ENCODE measurements around the gene POLR1B.
"Not testable (repeated sequence)": the region's sequence is repeated elsewhere in the genome, so short reads cannot be mapped to it uniquely, and the experiment has no call there.

Gene POLR1B

DNA sequence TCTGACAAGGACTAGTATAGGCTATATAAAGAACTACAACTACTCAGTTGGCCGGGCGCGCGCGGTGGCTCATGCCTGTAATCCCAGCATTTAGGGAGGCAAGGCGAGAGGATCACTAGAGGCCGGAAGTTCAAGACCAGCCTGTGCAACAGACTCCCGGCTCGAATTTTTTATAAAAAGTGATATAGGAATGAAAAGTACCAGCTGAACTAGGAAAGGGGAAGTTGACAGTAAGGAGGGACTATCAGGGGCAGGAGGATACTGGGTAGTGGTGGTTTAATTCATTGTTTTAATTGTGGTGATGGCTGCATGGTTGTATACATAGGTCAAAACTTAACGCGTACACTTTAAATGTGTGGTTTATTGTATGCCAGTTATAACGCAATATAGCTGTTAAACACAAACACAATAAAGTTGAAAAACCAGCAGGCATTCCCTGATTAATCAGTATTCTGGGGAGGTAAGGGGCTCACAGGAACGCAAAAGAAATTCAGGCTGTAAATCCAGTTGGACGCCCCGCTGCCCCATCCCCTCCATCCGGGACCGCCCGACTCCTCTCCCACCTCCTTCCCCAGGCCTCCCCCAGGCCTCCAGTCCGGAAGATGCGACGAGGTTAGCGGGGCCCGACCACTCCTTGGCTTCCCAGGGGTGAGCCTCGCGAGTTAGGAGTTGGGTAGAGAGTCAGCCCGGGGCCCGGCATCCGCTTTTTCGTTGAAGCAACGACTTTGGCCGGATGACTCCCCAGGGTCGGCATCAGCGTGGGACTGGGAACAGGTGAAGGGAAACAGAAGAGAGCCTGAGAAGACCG is 746 bp upstream of the POLR1B start:
- no peak for DNase-seq

DNA sequence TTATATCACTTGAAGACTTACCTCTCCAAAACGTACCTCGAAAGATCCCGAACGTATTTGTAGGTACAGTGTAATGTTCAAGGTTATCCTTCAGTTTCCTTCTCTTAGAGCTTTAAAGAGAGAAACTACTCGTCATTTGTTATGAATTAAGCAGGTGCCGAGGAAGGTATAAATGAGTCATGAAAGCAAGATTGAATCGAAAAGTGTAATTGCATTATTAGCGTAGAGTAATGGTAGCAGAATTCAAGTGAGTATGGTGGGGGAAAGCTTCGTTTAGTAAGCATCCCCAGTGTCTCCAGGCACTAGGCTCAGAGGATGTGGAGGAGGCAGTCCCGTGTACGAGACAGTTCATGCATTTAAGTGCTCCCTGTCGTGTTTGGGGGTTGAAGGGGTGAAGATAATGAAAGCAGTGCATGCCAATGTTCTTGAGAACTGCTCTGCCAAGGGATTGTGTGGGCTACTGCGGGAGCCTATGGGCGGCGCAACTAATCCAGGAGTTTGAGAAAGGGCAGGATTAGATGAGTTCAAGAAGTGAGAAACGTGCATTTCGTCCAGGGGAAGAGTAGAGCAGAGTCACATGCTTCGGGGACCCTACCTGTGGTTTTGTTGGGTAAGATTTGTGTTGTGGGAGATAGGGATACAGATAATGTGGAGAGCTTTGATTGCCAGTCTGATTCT is 858 bp downstream of the POLR1B start:
- no peak for DNase-seq

DNA sequence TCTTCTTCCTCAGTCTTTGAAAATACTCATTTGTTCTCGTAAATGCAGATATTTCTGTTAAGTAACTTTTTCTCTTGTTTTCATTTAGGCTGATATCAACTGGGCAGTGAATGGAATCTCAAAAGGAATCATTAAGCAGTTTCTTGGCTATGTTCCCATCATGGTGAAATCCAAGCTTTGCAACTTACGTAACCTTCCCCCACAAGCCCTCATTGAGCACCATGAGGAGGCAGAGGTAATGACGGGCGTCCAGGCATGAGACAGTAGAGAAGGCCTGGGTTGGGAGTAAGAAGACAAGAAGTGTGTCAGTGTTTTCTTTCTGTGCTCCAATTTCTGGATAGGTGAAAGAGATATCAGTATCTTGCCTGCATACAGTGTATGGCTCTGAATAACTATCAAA is 5.1 kb downstream of the POLR1B start:
- DNase-seq: no peak

DNA sequence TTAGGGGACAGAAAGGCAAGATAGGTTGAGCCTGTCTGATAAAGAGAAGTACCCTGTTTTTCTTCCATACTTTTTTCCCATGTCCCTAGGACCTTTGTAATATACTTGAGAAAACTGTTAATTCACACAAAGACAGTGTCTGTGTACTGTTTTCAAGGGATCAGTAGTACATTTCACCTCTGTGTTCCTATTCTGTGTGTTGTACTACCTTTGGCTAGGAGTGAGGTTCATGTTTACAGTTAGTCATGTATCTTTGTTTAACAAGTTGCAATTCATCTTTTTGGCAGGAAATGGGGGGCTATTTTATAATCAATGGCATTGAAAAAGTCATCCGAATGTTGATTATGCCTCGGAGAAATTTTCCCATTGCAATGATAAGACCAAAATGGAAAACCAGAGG is 6.7 kb downstream of the POLR1B start:
- no peak for DNase-seq

DNA sequence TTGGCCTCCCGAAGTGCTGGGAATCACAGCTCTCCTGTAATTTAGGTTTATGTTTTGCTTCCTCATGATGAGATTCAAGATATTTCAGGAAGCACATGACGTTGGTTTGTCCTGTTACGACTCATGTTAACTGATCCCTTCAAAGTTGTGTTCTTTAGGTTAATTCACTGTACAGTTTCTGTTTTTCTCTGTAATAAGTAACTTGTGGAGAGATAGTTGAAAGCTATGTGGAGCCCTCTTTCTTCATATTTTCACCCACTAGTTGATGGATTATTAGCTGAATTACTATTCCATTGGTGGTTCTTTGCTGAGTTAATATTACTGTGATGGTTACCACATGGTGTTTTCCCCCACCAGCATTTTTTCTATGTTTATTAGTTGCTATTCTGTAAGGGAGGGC is 23.8 kb downstream of the POLR1B start:
- DNase-seq: no peak

DNA sequence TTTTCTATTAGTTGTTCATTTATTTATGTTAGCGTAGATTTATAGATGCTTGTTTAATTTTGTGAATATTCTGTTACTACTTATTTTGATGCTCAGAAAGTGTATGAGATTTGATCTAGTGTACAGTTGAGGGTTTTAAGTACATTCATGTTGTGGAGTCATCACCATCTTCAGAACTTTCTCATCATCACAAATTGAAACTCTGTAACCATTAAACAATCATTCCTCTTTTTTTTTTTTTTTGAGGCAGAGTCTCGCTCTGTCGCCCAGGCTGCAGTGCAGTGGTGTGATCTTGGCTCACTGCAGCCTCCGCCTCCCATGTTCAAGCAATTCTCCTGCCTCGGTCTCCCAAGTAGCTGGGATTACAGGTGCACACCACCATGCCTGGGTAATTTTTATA is 24.2 kb downstream of the POLR1B start:
- DNase-seq: not testable (repeated sequence)

DNA sequence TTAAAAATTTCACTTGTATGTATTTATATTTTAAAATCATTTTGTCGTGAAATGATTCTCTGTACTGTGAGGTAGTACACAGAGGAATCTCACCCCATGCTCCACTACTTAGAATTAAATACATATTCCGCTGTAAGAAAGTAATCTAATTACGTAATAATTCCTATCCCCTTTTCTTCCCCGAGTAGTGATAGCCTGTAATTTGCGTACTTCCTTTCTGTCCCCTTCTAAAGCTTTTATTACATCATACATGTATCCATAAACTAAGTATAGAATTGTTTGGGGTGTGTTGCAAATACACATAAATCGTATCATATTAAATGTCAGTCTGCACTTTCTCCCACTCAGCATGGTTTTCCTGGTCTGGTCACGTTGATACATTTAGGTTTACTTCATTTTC is 29.7 kb downstream of the POLR1B start:
- DNase-seq: no peak

DNA sequence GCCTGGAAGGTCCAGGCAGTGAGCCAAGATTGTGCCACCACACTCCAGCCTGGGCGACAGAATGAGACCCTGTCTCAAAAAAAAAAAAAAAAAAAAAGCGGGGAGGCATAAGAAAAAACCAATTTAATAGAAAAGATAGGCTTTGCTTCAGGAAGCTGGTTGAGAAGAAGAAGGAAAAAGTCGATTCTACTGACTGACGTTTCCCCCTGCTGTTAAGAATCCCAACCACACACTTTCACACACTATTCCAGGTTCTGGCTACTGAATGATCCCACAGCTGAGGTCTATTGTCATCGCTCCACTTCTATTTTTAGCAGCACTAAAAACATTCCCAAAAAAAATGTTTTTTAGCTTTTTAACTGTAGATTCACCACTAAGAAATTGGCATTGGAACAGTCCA is 35.5 kb downstream of the POLR1B start:
- no peak for DNase-seq

DNA sequence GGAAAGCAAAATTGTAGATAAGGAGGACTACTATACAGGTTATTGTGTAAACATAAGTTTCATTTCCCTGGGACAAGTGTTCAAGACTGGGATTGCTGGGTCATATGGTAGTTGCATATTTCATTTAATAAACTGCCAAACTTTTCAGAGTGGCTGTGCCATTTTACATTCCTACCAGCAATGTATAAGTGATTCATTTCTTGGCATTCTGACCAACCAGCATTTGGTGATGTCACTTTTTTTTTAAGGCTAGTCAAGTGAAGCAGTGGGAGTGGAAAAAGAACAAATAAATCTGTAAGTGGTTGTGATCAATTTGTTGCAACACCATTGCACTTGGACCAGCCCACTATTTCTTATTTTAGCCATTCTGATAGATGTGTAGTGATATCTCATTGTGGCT is 37.0 kb downstream of the POLR1B start:
- DNase-seq: no peak

DNA sequence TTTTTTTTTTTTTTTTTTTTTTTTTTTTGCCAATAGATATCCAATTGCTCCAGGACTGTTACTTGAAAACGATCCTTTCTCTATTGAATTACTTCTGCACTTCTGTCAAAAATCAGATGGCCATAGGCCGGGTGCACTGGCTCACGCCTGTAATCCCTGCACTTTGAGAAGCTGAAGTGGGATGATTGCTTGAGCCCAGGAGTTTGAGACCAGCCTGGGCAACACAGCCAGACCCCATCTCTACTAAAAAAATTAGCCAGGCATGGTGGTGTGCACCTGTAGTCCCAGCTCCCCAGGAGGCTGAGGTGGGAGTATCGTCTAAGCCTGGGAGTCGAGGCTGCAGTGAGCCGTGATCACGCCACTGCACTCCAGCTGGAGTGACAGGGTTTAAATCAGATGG is 37.8 kb downstream of the POLR1B start:
- no peak for DNase-seq

DNA sequence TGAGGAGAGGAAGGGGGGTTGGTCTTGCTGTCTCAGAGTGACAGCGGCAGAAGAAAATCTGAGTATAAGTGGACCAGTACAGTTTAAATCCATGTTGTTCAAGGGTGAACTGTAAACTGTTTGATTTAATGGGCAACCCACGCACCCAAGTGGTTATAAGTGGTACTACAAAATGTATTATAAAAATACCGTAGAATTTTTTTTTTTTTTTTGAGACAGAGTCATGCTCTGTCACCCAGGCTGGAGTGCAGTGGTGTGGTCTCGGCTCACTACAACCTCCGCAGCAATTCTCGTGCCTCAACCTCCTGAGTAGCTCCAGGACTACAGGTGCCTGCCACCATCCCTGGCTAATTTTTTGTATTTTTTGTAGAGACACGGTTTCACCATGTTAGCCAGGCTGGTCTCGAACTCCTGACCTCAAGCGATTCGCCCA is 40.1 kb downstream of the POLR1B start:
- no peak for DNase-seq

DNA sequence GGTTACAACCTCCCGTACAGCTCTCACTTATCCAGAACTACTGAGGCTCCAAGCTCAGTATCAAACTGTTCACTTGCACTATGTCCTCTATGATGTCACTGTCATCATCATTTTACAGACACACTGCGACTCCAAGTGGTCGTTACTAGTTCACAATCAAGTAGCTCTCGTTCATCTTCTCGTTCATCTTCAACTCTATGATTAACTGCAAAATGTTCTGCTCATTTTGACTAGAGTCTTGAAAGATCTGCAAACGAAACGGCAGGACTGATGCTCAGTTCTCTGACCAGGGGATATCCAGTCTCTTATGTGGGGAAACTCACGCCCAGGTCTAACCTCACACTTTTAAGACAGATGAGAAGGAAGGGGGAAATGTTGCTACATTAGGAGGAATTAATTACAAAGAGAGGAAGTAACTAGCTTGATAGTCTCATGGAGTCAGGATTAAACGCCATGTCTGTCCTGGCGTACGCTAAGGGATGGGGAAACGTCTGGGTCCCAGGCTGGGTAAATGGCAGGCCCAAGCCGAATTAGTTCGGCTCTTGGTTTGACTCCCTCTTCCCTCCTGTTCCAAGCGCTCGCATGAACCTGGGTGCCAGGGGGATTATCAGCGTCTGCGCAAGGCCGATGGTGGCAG is 41.4 kb downstream of the POLR1B start:
- DNase-seq: no peak

DNA sequence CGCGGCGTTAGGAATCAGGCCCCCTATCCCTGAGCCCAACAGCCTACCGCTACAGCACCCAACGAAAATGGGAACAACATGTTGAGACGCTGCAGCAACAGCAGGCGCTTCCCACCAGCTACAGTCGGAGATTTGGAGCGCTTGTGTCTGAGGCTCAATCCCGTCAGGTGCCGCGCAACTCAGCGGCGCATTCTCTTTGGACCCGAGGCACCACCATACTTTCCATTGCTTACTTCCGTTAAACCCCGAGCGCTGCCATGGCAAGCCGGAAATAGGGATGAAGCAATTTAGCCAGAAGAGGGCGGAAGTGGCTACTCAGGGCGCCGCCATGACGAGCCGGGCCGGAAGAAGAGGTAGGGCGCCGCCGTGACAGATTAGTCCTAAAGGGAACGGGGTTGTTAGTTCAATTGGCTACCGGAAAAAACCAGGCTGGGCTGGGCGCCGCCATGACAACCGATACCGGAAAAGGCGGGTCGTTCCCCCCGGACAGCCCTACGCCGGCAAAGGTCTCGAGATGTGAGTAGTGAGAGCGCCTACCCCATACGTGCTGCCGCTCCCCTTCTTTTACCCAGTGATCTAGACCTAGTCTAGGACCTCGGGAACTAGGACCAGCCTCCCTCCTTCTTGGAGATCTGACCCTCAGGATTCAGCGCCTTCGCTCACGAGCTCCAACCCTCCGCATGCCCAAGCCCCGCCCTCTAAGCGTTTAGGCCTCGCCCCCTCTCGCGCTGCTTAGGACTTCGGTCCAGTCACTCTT is 42.0 kb downstream of the POLR1B start, which contains the start of gene CHCHD5:
Gene CHCHD5 (plus strand): TSS at position 476 of the 757 bp plus-strand sequence. CDS start 39 bp downstream, at position 515.
- DNase-seq: peak; percentile 81

DNA sequence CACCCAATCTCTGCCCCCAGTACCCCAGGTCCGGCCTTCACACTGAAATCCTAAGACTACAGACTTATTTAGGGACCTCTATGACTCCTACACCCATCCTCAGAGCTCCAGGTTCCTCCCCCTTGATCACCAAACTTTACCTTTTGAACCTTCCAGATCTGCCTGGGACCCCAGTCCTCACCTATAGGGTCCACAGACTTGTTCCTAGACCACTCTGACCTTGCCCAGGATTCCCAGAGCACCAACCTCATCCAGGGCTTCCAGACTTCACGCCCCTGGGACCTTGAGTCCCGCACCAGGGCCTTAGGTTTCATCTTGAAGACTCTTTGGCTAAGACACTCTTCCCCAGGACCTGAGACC is 42.6 kb downstream of the POLR1B start:
- no peak for DNase-seq

DNA sequence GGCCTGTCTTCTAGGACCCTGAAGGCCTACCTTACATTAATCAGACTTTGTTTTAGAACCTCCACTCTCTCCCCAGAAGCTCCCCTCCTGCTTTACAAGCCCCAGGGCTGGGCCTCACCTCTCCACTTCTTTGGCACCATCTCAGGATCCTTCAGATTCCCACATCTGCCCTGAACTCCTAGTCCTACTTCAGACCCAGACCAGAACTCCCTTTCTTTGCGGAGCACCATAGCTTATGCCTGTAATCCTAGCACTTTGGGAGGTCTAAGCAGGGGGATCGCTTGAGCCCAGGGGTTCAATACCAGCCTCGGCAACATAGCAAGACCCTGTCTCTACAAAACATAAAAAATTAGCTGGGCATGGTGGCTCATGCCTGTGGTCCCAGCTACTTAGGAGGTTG is 43.1 kb downstream of the POLR1B start:
- no peak for DNase-seq

DNA sequence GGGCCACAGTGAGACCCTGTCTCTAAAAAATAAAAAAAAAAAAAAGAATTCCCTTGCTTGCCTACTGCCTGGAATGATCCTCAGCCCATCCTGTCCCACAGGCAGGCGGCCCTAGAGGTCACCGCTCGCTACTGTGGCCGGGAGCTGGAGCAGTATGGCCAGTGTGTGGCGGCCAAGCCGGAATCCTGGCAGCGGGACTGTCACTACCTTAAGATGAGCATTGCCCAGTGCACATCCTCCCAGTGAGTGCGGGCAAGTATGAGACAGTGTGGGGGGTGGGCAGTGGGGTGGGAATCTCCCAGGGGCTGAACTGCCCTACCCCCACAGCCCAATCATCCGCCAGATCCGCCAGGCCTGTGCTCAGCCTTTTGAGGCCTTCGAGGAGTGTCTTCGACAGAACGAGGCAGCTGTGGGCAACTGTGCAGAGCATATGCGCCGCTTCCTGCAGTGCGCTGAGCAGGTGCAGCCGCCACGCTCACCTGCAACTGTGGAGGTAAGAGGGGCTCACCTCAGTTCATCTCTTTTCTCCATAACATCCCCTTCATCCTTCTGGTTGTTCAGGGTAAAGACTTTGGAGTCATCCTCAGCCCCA is 43.7 kb downstream of the POLR1B start:
- no peak for DNase-seq

DNA sequence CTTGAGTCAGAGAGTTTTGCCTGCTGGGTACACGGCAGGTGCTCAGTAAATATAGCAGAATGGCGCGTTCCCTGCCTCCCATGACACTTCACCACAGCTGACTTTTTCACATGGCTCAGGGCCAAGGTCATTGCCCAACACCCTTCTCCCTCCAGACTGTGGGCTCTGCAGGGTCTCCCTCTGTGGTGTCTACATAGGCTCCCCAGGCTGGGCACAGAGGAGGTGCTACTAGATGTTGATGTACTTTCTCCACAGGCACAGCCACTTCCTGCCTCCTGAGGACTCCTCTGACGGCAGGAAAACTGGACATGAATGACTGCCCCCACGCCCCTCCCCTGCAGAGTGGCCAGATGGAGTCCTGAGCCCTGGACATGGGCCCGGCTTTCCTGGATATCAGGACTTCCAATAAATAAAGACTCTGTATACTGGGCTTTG is 46.4 kb downstream of the POLR1B start:
- DNase-seq: no peak

DNA sequence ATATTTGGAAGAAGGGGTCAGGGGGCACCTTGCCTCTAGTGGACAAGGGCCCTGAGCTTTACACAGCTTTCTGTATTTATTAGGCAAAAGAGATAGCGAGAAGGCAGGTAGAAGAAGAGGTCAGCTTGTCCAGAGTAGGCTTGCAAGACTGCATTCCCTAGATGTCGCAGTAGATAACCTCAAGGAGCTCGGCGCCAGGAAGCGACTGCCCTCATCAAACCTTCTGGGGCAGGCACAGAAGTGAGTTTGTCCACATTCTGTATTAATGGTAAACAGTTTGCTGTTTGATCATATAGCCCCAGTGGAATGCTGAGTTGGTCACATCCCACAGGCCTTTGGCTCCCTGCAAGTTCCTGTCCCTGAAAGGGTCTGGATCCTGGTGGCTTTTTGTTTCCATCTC is 49.1 kb downstream of the POLR1B start:
- no peak for DNase-seq

DNA sequence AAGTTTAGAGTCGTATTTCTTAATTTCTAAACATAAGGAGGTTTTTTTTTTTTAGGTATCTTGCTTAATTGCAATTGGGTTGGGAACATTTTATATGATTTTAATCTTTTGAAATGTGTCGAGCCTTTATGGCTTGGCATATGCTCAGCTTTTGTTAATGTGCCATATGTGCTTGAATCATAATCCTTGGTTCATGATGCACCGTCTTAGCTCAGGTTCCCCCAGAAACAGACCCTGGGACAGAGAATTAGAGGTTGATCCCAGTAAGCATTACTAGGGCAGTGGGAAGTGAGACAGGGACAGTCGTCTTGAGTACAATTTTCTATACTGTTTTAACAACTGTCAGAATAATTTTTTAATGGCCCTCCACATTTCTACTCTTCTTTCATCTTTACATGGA is 51.5 kb downstream of the POLR1B start:
- DNase-seq: no peak

DNA sequence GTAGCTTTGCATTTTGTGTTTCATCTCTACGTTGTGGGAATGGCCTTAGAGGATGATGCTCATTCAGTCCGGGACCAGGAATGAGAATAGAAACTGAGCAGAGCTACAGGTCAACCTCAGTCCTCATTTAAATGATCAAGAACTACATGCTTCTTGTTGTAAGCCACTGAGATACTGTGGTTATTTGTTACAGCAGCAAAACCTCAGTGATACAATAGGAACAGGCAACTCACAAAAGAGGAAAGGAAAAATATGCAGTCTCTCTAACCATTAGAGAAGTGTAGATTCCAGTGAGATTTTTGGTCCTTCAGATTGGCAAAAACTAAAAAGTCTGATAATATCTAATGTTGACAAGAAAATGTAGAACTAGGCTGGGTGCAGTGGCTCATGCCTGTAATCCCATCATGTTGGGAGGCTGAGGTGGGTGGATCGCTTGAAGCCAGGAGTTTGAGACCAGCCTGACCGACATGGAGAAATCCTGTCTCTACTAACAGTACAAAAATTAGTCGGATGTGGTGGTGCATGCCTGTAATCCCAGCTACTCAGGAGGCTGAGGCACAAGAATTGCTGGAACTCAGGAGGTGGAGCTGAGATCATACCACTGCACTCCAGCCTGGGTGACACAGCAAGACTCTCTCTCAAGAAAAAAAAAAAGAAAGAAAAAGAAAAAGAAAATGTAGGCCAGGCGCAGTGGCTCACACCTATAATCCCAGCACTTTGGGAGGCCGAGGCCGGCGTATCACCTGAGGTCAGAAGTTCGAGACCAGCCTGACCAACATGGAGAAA is 55.5 kb downstream of the POLR1B start:
- DNase-seq: no peak

DNA sequence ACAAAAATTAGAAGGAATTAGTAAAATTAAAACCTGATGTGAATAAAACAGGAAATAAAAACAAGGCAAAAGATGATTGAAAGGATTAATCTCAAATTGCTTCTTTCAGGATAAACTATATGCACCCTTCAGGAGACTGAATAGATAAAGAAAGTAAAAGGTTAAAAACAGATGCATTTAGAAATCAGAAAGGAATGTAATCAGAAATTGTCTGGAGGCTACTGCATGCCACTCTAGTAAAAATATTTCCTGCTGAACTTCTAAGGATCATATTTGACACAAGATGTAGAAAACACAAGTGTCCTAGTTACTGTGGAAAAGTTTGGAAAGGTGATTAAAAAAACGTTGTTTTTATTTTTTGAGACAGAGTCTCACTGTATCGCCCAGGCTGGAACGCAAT is 58.4 kb downstream of the POLR1B start:
- DNase-seq: no peak

DNA sequence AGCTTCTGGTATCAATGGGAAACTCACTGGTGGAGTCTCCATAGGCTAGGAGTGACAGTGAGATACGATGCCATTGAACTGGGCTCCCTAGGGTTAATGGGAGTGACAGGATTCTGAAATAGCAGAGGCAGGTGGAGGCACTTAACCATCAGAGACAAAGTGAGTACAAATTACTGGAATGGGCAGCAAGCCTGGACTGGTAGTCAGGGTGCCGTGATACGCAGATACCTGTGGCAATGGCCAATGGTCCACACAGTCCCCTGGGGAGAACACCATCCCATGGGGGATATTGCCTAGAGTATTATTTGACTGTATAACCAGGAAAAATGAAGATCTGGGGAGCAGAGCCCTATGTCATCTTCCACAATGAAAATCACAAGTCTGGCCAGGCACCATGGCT is 59.5 kb downstream of the POLR1B start:
- no peak for DNase-seq
